OCI-LY3 (cell line): ENCODE data around the gene RIN1.

Source experiments
- H2AFZ ChIP-seq: fragments of 200-600, 300-600 bp; shearing (Covaris generic); 2 replicates; pipeline ENCODE4 v1.6.0; 2014; ENCODE audit warnings: antibody characterized with exemption, low read depth, low read length
- H3K27ac ChIP-seq: fragments of 200-600, 300-600 bp; sonication (generic); 2 replicates; pipeline ENCODE4 v1.5.1; 2014; ENCODE audit warnings: mild to moderate bottlenecking, low read length, moderate library complexity, mixed read lengths
- H3K27me3 ChIP-seq: fragments of 200-600, 300-600 bp; sonication (generic); 2 replicates; pipeline ENCODE4 v1.6.1; 2014; ENCODE audit warnings: low read depth, low read length, mixed read lengths
- H3K36me3 ChIP-seq: fragments of 200-600, 300-600 bp; sonication (generic); replicated peaks from 2 replicates; pipeline ENCODE3; 2014; ENCODE audit warnings: low read depth, low read length, mixed read lengths
- H3K4me1 ChIP-seq: fragments of 300-600, 200-600 bp; sonication (generic); 2 replicates; pipeline ENCODE4 v1.6.1; 2014; ENCODE audit warnings: low read length, mixed read lengths
- H3K4me2 ChIP-seq: fragments of 200-600, 300-600 bp; sonication (generic); 2 replicates; pipeline ENCODE4 v1.6.1; 2014; ENCODE audit warnings: low read length, mixed read lengths
- H3K4me3 ChIP-seq: fragments of 300-600, 200-600 bp; sonication (generic); 2 replicates; pipeline ENCODE4 v1.5.1; 2014; ENCODE audit warnings: antibody characterized with exemption, mild to moderate bottlenecking, low read length, moderate library complexity
- H3K79me2 ChIP-seq: fragments of 300-600, 200-600 bp; shearing (Covaris generic); 2 replicates; pipeline ENCODE4 v1.6.1; 2014; ENCODE audit warnings: mild to moderate bottlenecking, low read length, mixed read lengths
- H3K9ac ChIP-seq: fragments of 300-600, 200-600 bp; shearing (Covaris generic); 2 replicates; pipeline ENCODE4 v1.6.0; 2014; ENCODE audit warnings: mild to moderate bottlenecking, low read length, moderate library complexity
- H3K9me3 ChIP-seq: fragments of 200-600, 300-600 bp; shearing (Covaris generic); 2 replicates; pipeline ENCODE4 v1.6.1; 2014; ENCODE audit warnings: low read length, mixed read lengths; ENCODE audit not compliant: insufficient read depth
- H4K20me1 ChIP-seq: fragments of 200-600, 300-600 bp; sonication (generic); 2 replicates; pipeline ENCODE4 v1.6.1; 2016; ENCODE audit warnings: low read length, mixed read lengths; ENCODE audit not compliant: insufficient read depth
- EZH2phosphoT487 ChIP-seq: fragments of 200-600 bp; shearing (Covaris generic); IDR thresholded peaks from 2 replicates; pipeline ENCODE4 v1.6.1; 2018; ENCODE audit warnings: antibody characterized with exemption, mixed run types, low read depth
- TF ChIP-seq, protein P1 (sequence below): fragments of 200-600, 300-600 bp; sonication (generic); IDR thresholded peaks from 2 replicates; pipeline ENCODE4 v1.5.1; 2014; ENCODE audit warnings: antibody characterized with exemption, low read length, low read depth

RIN1 gene

DNA sequence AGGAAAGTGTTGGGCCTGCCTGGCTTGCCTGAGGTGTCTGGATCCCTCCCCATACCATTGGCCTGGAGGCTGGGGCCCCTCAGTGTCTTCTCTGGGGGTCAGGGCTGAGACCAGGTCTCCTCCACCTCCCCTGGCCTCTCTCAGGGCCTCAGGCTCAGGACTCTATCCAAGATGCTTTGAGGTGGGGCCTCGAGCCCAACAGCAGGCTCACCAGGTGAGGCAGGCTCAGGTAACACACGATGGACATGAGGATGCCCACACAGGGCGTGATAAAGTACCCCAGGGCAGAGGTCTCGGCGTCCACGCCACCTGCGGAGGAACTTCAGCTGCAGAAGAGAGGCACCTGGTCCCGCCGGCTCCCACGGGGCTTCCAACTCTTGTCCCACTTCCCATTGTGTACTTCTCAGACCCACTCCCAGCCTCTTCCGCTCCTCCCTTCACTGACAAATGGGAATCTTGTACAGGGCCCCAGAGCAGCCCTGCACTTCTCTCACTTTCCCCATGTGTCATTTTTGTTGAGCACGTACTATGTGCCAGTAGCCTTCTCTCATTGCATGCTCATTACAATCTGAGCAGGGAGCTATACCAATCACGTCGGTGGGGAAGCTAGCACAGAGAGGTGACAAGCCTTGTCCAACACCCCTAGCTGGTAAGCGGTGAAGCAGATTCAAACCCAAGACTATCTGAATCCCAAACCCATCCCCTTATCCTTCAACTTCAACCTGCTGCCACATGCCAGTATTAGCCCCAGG, 31.5 kb upstream of the RIN1 start:
- H3K9me3 ChIP-seq = no peaks in the 10 kb centered on the region
- H3K4me1 ChIP-seq = peaks cover 3% of the 10 kb centered on the region
- H3K36me3 ChIP-seq = no peaks in the 10 kb centered on the region
- H3K9ac ChIP-seq = no peak overlapping the region
- no peaks in the 10 kb centered on the region for H3K79me2 ChIP-seq
- no peaks in the 10 kb centered on the region for H4K20me1 ChIP-seq
- no peak overlapping the region for H3K27ac ChIP-seq
- no peak overlapping the region for H3K4me2 ChIP-seq
- no peak for TF ChIP-seq EZH2phosphoT487
- TF ChIP-seq, protein P1, sequence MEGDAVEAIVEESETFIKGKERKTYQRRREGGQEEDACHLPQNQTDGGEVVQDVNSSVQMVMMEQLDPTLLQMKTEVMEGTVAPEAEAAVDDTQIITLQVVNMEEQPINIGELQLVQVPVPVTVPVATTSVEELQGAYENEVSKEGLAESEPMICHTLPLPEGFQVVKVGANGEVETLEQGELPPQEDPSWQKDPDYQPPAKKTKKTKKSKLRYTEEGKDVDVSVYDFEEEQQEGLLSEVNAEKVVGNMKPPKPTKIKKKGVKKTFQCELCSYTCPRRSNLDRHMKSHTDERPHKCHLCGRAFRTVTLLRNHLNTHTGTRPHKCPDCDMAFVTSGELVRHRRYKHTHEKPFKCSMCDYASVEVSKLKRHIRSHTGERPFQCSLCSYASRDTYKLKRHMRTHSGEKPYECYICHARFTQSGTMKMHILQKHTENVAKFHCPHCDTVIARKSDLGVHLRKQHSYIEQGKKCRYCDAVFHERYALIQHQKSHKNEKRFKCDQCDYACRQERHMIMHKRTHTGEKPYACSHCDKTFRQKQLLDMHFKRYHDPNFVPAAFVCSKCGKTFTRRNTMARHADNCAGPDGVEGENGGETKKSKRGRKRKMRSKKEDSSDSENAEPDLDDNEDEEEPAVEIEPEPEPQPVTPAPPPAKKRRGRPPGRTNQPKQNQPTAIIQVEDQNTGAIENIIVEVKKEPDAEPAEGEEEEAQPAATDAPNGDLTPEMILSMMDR = no peak
- H2AFZ ChIP-seq = no peak overlapping the region
- H3K27me3 ChIP-seq = no peaks in the 10 kb centered on the region
- H3K4me3 ChIP-seq = no peak overlapping the region

DNA sequence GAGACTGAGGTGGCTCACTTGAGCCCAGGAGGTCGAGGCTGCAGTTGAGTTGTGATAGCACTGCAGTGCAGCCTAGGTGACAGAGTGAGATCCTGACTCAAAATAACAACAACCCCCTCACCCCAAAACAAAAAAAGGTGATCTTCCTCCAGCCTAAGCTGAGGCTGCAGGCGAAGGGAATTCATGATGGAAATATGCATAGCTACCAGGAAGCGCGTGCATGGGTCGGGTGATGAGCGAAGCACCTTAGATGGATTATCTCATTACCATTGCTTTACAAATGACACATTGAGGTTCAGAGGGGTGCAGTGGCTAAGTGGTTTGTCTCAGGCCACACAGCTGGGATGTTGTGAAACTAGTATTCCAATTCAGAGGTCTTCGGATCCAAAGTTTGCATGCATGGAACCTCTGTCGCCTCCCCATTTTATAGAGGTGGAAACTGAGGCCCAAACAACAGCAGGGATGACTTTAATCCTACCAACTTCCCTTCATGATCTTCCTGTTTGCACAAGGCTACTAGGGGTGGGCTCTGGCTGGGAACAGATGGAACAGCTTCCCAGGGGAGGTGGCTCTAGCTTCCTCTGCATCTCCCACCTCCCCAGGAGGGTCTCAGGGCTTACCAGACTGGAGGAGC, 30.7 kb upstream of the RIN1 start:
- no peaks in the 10 kb centered on the region for H3K79me2 ChIP-seq
- no peak for TF ChIP-seq EZH2phosphoT487
- TF ChIP-seq, protein P1 = no peak
- H3K27me3 ChIP-seq = no peaks in the 10 kb centered on the region
- no peaks in the 10 kb centered on the region for H3K4me1 ChIP-seq
- H3K4me2 ChIP-seq = no peak overlapping the region
- H2AFZ ChIP-seq = no peak overlapping the region
- no peaks in the 10 kb centered on the region for H4K20me1 ChIP-seq
- H3K36me3 ChIP-seq = no peaks in the 10 kb centered on the region
- H3K9me3 ChIP-seq = no peaks in the 10 kb centered on the region
- H3K4me3 ChIP-seq = no peak overlapping the region
- no peak overlapping the region for H3K9ac ChIP-seq
- no peak overlapping the region for H3K27ac ChIP-seq

DNA sequence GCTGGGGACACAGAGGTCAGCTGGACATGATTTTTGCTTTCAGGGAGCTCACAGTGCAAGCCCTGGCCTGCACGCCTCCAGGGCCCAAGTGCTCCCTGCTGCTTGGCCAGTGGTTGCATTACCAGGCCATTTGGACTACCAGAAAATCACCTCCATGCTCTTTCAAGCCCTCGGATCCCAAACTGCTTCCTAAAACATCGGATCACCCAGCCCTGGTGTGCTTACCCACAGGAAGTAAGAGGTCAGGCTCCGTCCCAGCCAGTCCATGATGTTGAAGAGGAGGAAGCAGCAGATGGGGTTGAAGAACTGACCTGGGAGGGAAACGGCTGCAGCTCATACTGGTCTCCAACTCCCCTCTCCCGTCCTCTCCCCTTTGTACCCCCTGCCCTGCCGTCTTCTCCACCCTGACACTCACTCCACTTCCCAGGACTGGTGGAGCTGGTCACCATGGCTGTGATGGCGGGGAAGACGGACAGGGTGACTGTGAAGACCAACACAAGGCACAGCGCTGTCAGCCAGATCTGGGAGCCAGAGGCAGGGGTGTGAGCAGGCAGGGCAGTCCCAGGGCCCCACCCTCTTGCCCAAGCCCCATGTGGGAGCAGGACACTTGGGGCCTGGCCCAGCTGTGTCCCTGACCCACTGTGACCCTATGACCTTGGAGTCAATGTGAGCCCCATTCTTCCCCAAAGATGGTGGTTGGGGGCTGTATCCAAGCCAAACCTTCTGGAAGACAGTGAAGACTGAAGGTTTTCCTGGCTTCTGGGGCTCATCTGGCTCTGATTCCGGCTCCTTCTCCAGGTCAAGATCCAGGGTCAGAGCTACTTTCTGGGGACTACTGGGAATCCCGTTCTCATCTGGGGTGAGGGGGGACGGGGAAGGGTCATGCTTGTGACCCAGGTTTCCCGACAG, 29.7 kb upstream of the RIN1 start:
- no peaks in the 10 kb centered on the region for H3K36me3 ChIP-seq
- no peak overlapping the region for H3K27ac ChIP-seq

More for the DNA sequence above, 29.7 kb upstream of the RIN1 start:
- Histone ChIP-seq H2AFZ (no peak overlapping the region), H3K4me3 (no peak overlapping the region), H3K27me3 (no peaks in the 10 kb centered on the region), H3K9ac (no peak overlapping the region), H3K4me1 (no peaks in the 10 kb centered on the region), H3K79me2 (no peaks in the 10 kb centered on the region), H4K20me1 (no peaks in the 10 kb centered on the region), H3K4me2 (no peak overlapping the region), H3K9me3 (no peaks in the 10 kb centered on the region)
- TF ChIP-seq, protein P1 = no peak
- TF ChIP-seq EZH2phosphoT487 = no peak
